NCI-H187 treated with DMSO at 0.1 percent for 48 hours (cell line): ENCODE data around the gene BTBD9.
"Not testable (repeated sequence)": the region's sequence is repeated elsewhere in the genome, so short reads cannot be mapped to it uniquely, and the experiment has no call there.

ENCODE experiments used
- DNase-seq: peaks from one replicate; lab custom pipeline; 2025; lab: John Stamatoyannopoulos, UW

Gene BTBD9

DNA sequence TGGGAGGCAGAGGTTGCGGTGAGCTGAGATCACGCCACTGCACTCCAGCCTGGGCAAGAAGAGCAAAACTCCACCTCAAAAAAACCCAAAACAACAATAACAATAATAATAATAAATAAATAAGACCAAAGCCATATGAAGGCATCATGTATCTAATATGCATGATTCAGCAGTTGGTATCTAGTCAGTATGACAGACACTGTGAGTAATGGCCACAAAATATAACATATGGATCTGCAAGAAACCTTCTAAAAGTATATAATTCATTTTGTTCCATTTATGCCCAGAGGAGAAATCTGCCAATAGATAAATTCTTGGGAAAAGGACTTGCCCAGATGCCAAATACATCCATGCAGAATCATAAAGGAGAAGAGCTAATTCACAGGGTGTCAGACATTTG is 252.3 kb downstream of the BTBD9 start:
- DNase-seq, result no peak

DNA sequence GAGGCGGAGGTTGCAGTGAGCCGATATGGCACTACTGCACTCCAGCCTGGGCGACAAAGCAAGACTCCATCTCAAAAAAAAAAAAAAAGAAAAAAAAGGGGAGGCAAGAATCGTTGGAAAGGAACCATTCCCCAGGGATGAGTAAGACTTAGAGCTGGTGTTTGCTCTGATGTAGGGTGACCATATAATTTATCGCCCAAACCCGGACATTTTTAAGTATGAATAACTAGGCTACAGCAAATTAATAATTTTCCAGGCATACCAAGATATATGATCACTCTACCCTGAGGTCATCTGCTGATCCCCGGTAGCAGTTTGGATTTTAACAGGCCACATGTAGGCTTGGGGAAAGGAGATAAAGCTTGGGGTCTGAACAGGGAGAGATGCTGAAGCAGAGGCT is 260.9 kb downstream of the BTBD9 start:
- DNase-seq, result no peak

DNA sequence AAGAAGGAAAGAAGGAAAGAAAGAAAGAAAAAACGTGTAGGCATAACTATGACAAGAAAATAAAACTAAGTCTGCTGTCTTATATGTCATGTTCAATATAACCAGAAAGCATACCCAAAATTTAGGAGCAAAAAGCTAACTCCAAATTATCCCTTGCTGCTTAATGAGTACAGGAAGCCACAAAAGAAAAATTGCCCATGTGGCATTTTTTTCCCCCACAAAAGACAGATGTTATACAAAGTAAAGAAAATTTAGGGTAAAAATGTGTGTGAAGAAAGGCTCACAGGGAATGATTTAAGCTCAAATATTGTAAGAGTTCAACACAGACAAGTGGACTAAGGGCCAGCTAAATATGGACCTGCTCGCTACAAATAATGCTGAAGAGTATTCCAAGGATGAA is 263.8 kb downstream of the BTBD9 start:
- DNase-seq, result no peak

DNA sequence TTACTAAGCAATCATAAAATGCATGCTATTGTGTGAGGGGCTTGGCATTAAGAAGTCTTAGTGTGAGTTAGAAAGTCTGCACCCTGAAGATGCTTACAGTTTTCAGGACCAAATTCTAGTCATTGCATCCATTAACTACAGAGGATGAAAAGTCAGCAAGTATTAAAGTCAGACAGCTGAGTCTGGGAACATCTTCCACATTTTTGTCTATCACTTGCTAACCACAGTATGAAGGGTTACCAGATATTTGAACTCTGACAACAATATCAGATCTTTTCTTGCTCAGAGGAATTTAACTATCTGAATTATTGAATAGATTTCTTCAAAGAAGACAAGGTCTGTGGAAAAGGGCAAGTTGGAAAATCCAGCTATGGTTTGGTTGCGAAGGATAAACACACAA is 264.4 kb downstream of the BTBD9 start:
- DNase-seq, result no peak

DNA sequence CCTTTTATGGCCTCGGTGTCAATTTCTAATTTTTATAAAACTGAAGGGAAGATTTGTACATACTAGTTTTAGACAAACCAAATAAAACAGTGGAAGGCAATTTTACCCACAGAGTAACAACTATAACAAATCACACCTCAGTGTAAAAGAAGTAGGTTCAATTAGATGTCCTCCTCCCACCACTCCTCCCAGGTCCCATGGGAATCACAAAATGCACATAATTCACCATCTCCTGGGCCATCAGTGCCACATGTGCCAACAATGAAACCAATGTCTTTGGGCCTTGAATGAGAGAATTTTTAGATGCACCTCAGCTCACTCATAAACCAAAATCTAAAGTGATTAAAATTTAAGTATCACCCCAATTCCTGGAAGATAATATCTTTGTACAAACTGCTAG is 267.8 kb downstream of the BTBD9 start:
- no peak for DNase-seq

DNA sequence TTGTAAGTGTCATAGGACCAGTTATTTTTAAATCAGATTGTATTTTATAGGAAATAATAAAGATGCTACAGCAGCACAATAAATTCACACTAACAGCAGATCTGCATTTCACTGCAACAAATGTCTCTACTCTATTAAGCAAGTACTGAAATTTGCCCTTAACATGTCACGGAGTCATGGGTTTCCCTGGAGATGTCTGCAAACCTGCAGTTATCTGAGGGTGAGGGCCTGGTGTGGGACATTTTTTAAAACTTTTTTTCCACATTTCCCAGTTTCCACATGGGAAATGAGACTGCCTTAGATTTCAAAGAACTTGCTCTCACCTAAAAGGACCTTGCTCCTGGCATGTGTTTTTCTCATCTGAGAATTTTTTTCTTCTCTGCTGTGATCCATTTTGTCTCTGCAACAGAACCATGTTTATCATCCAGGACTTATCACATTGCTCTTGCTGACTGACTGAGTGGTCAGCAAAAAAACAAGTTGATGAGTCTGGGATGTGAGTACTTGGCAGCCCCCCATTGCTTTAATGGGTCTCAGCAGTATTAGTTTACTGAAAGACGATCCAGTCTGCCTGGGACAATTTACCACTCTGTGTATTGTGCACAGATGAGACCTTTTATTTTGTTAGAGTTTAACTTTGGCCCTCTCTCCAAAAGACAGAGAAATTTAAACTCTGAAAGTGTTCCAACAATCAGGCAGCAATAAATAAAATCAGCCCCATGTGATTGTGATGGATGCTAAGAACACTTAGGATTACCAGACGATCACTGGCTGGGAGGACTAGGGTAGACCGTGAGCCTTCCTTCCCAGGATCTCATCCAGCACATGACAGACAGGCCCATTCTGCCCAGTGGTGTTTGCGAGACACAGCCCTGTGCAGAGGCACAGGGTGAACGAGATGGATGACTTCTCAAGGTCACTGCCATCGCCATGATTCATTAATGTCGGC is 268.8 kb downstream of the BTBD9 start:
- DNase-seq, result no peak

DNA sequence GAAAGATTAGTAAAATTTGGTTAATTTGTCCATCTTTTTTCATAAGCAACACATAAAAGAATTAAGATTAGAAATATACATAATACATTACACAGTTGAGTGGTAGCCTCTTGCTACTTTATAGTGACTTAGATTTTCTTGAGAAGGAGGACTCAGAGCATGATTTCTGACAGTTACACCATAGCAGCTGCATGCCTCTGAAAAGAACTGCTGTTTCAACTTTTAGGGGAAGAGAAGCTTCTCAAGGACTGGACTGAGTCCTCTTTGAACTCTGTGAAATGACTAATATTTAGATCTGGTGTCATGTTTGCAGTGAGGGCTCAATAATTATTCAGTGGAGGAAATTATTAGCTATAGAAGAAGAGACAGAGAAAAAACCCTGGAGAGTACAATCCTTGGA is 272.5 kb downstream of the BTBD9 start:
- no peak for DNase-seq

DNA sequence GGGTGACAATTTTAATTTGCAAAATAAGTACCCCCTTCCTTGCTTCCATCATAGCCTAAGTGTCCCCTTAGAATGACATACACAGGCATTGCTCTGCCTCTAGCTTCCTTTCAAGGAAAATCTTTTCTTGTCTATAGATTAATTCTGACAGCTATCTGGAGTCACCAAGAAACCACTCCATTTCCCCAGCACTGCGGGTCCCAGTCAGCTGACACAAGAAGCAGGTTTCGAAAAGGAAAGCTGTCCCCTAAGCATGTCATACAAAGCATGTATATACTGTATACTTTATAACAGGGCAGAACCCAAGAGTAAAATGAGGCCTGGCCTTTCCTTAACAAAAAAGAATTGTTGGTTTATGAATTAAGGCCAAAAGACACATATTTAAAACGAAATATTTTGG is 273.5 kb downstream of the BTBD9 start:
- DNase-seq, result no peak

DNA sequence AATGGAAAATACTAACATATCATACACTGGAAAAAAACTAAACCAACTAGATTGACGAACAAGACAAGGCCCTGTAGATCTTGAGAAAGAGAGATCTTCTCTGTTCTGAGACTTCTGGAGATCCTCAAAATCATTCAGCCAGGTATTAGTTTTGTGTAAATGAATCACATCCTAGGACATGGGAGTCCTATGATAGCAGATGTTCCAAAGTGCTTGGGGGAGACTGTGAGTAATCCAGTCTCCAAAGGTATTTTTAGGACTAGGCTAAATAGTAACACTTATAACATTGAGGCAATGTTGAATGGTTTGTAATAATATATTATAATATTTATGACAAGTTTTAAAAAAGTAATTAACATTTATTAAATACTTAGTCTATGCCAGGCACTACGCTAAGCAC is 275.0 kb downstream of the BTBD9 start:
- no peak for DNase-seq

DNA sequence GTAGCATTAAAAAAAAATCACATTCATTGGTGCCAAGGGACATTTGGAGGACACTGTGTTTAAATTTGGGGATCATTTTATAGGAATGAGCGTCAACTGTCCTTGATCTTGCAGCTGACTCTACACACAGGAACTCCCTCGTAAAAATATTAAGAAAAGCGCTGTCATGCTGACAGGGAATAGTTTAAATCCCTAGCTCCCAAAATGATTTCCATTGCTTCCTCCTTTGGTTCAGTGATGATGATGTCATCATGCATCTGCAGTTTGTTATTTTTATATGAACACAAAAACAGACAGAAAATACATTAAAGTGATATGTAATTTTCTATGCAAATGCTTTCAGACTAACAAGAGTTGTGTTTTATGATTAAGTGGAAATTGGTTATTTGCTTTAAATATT is 275.6 kb downstream of the BTBD9 start:
- no peak for DNase-seq

DNA sequence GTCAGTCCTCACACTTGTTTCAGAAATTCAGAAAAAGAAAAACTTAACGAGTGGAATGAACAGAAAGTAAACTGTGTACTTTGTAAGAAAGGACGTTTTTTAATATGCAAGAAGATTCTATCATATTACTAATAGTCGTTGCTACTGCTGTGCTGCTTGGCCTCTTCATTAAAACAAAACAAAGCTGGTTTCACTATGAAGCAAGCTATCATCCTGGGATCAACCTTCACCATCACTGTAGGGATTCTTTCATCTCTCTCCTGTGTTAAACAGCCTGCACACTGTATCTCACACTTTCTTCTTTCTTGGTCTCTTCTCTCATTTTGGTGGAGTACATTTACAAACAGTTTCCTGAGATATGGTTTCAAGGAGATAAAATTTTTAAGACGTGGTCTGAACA is 284.2 kb downstream of the BTBD9 start:
- no peak for DNase-seq

DNA sequence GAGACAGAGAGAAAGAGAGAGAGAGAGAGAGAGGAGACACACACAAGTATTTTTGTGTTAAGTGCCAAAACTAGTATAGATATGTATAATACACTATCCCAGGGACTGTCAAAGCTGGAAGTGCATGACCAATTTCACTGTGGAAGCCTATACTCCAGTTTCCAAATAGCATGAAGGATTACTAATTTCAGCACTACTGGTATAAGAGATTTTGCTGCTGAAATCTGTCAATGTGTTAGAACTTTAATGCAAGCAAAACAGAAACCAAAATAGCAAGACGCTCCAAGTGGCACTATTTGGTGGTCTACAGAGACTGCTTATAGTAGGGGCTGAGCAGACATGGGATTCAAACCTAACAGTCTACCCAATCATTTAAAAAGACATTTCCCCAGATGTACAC is 284.8 kb downstream of the BTBD9 start:
- DNase-seq, result no peak

DNA sequence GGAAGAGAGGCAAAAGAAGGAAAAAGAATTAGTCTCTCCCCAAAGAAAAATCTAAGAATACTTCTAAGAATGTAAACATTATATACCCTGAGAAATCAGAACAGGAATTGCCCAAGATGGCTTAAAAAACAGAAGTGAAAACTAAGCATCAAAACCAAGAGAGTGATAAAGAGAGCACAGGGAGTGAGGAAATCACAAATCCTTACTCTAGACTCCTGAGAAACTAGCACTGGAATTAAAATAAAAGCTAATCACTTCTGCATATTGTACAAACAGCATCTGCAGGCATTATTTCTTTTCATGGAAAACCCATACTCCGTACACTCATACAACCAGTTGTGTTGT is 285.7 kb downstream of the BTBD9 start:
- DNase-seq, result no peak

DNA sequence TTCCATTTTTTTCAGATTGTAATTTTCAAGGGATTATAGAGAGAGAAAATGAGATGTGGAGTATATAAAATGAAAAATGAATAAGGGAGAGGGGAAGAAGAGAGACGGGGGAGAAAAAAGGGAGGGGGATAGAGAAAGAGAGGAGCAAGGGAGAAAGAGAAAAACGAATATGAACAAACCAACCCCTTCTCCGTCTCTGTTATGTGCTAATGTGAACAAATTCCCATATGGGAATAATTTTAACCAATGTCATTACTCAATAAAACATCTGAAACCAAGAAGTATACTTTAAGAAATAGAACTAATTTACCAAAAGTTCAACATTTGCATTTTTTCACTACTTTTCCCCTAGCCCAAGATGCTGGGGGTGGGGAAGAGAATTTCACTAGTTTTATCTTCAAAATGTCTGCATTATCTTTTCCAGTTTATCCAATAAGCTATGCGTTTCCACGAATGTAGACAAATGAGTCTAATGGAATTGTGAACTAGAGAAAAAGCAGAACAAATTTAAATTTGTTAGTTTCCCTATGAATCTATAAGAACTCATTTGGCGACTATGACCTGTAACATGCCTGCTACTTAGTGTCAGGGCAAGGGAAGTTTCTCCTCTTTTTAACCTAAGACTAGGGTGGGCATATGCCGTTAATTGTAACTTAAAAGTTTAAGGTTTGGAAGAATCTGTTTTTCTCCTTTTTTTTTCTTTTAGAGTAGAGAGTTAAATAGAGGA is 286.3 kb downstream of the BTBD9 start:
- no peak for DNase-seq

DNA sequence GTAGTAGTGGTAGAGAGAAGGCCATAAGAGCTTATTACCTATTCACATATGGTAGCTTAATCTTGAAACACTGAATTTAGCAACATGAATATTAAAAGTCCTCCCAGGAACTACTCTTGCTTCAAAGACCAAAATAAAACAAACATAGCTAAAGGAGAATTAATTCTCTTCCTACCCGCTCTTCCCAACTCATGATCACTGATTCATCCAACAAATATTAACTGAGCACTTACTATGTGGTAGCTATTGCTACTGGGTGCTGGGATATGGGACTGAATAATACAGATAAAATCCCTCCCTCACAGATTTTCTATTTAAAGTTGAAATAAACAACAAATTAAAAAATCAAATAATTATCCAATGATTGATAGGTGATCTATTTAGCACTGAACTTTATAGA is 287.1 kb downstream of the BTBD9 start:
- DNase-seq, result no peak

DNA sequence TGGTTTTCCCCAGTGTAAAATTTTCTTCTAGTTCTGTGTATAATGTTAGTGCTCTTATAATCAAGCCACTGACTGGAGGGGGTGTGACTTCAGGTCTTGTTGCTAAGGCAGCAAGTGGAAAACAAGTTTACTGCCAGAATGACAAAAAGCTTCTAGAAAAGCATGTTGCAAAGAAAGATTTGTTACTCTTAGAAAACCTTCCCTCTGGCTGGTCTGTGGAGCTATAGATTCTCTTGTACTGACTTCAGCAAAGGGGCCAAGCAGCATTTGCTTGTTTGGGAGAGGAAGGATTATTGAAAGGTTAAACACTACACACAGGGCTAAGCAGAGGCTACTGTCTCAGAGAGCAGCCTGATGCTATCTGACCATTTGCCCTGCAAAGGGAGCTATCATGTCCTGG is 288.8 kb downstream of the BTBD9 start:
- DNase-seq, result no peak

DNA sequence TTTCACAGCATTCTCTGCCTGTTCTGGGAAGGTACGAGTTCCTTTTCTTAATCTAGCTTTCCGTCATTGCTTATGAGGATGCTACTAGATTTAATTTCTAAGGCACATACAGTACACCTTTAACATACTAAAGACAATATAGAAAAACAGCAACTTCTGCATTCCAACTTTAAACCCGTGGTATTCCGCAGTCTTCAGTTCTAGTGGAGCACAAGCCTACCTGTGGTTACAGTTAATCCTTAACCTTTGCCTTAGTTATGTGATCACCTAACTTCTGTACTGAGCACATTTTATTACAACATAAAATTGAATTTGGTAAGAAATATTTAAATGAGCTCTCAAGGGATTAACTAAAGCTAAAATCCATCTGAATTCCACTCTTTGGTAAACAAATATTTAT is 289.5 kb downstream of the BTBD9 start:
- DNase-seq, result no peak

DNA sequence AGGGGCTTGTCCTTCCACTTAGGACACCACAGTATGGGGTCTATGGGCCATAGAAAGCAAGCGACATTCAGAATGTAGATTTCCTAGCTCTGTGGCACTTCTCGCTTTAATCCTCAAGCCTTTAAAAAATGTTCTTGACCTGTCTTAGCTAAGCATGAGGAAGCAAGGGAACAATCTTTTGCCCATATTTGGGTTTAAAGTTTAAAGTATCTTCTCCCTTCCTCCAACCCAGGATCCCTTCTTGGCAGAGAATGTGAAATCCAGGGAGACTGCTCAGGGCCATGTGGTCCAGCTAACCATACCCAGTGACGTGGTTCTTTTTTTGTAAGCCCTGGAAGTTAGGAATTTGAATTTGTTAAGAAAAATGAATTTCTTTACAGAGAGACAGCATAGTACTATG is 289.9 kb downstream of the BTBD9 start:
- DNase-seq, result no peak

DNA sequence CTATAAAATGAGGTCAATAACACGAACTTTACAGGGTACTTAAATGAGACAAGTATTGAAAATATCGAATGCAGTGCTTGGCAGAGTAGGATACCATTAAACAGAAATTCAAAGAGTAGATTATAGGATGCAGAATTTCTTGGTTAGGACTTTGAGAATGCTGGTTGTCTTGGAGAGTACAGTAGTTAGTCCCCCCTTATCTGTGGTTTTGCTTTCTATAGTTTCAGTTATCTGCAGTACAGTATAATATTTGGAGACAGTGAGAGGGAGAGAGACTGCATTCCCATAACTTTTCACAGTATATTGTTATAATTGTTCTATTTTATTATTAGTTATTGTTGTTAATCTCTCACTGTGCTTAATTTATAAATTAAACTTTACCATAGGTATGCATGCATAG is 290.5 kb downstream of the BTBD9 start:
- no peak for DNase-seq

DNA sequence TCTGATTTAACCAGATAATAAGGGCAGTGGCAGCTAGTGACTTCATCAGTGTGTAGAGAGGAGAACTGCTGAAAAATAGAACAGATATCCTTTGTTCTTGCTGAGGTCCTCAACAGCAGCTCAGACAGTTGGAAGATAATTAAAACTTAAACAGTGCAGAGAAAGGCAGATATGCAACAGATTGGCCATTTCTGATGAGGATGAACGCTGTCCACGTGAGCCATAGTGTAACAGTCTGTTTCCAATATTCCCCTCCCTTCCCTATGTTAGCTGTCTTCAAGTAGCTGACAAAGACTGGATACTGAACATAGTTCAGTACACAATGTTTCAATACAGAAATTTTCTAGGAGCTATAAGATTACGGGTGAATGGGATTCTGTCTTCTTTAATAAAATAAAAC is 291.4 kb downstream of the BTBD9 start:
- DNase-seq, result no peak

DNA sequence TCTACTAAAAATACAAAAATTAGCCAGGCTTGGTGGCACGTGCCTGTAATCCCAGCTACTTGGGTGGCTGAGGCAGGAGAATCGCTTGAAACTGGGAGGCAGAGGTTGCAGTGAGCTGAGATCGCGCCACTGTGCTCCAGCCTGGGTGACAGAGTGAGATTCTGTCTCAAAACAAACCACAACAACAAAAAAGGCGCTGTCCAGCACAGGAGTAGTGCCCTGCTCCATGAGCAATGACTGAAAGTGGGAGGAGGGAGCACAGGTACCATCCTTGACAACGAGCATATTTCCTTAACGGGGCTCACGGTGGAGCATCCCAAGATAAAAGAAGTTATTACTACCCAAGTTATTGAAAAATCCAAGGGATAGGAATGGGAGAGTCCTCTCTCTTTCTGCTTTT is 291.9 kb downstream of the BTBD9 start:
- not testable (repeated sequence) for DNase-seq

DNA sequence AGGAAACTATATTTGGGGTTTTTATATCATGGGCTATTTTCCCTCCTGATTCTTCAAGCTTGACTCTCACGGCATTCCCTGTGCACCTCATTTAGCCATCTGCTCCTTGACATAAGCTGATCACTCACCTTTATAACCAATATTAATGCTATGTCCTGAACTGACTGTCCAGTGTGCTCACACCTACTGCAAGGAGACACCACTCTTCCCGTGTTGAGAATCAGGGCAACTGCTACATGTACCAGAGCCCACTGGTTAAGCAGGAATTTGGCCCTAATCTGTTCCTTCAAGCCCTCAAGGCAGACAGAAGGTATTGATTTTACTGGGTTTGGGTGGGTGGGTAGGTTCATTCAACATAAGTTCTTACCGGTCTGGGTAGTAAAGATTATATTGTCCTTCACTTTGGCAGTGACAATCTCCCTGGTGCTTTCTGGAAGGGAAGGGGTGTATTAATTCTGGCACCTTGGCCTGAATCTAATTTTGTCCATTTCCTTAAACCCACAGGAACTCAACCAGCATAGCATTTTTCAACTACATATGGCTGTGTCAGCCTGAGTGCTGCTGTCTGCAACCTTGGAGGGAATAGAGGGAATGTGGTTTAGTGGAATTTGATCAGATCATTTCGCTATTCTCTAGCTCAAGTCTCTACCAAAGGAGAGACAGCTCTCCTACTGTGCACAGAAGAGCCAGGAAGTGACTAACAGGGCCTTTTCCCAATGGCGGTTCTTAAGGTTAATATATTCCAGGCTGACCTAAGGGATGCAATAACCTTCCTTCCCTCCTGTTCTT is 293.2 kb downstream of the BTBD9 start:
- no peak for DNase-seq

DNA sequence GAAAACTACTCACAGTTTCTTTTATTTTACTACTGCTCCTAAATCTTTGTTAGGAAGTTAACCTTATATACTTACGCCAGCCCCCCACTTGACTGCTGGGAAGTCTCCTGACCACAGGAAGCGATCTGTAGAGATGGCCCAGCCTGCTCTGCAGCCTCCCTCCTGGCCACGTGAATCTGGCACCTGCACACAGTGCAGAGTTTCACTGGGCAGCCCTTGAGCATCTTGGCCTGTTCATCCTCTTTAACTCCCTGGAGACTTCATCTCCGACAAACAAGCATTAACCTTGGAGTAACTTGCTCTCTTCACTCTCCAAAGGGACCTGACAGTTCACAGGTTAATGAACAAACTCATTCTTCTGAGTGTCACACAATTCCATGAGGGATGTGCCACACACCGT is 294.1 kb downstream of the BTBD9 start:
- DNase-seq, result no peak
